IMR-90 (cell line): Measurements from ENCODE around the gene MYL6.
"Not testable (repeated sequence)": the region's sequence is repeated elsewhere in the genome, so short reads cannot be mapped to it uniquely, and the experiment has no call there.

Source experiments
- BHLHE40 ChIP-seq: fragments of 150-350 bp; IDR thresholded peaks from 2 replicates; pipeline ENCODE4 v1.6.1; 2016; ENCODE audit warnings: mild to moderate bottlenecking, low read depth, low read length
- CHD1 ChIP-seq: IDR thresholded peaks from 2 replicates; pipeline ENCODE4 v1.6.1; 2012; ENCODE audit warnings: low read depth, low read length, improper control_type of control experiment
- CTCF ChIP-seq: conservative IDR thresholded peaks from 2 replicates; pipeline ENCODE4 v1.5.1; 2012; ENCODE audit warnings: mild to moderate bottlenecking, low read depth, low read length, improper control_type of control experiment
- FOS ChIP-seq: fragments of 150-350 bp; IDR thresholded peaks from 2 replicates; pipeline ENCODE4 v1.6.1; 2016; ENCODE audit warnings: low read depth, low read length
- MAFK ChIP-seq: IDR thresholded peaks from 2 replicates; pipeline ENCODE4 v1.6.1; 2012; ENCODE audit warnings: low read depth, low read length, improper control_type of control experiment
- POLR2A ChIP-seq: IDR thresholded peaks from 2 replicates; pipeline ENCODE4 v1.6.1; 2012; ENCODE audit warnings: mild to moderate bottlenecking, low read depth, low read length
- RFX5 ChIP-seq: IDR thresholded peaks from 2 replicates; pipeline ENCODE4 v1.8.0; 2012; ENCODE audit warnings: low read depth, mild to moderate bottlenecking, low read length, moderate library complexity
- SMC3 ChIP-seq: fragments of 150-350 bp; IDR thresholded peaks from 2 replicates; pipeline ENCODE4 v1.6.1; 2016; ENCODE audit warnings: low read depth, mild to moderate bottlenecking, antibody characterized with exemption, low read length, moderate library complexity
- USF2 ChIP-seq: fragments of 150-350 bp; IDR thresholded peaks from 2 replicates; pipeline ENCODE4 v1.6.1; 2017; ENCODE audit warnings: mild to moderate bottlenecking, antibody characterized with exemption, low read length, low read depth

DNA sequence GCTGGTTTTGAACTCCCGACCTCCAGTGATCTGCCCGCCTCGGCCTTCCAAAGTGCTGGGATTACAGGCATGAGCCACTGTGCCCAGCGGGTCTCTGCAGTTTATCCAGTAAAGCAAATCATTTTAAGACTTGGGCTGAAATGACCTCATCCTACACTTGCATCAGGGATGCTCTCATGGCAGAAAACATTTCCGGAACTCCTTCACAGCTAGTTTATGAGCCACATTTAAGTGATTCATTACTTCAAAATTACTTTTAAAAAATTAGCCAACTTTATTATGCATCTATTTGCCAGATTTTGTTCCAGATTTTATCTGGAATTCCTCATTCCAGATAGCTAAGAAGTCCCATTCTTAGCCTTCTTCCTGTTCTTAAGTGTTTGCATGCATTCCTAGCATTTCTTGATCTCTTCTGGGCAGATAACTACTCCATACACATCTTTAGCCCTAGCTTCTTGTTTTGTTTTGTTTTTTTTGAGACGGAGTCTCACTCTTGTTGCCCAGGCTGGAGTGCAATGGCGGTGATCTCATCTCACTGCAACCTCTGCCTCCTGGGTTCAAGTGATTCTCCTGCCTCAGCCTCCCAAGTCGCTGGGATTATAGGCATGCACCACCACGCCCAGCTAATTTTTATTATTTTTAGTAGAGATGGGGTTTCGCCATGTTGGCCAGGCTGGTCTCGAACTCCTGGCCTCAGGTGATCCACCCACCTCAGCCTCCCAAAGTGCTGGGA is 38.8 kb downstream of the MYL6 start:
- not testable (repeated sequence) for TF ChIP-seq RFX5, MAFK, CTCF, POLR2A, USF2, CHD1, FOS, SMC3, BHLHE40
